Measurements from ENCODE around the gene WDR64. TPM values are rescaled to one million over a fixed set of nuclear protein-coding genes. Genes with fewer than 3 reads are reported as not detected.

The WDR64 gene
- total RNA-seq, 1 donor from 2014 or later, result not detected

- DNase-seq (ENCODE audit: low read depth), result no peak
- Histone ChIP-seq H3K36me3 (ENCODE audit: control insufficient read depth, insufficient read depth, low read length) (no peaks in the 10 kb centered on the region), H3K4me3 (ENCODE audit: low read depth, low read length) (no peak overlapping the region), H3K27me3 (ENCODE audit: control insufficient read depth, insufficient read depth, low read length) (no peaks in the 10 kb centered on the region)
- no peak for TF ChIP-seq CTCF (IDR thresholded peaks at IDR 0.05; ENCODE audit: insufficient read depth, low read length, poor library complexity, severe bottlenecking)
These were observed 65.0 kb downstream of the WDR64 start for GRCh38 chr1:241716915-241717656.

GRCh38 chr1:241717975-241718374 is 65.9 kb downstream of the WDR64 start:
- no peak for DNase-seq (ENCODE audit: low read depth)
- TF ChIP-seq CTCF (IDR thresholded peaks at IDR 0.05; ENCODE audit: insufficient read depth, low read length, poor library complexity, severe bottlenecking), result no peak
- no peak overlapping the region for H3K4me3 ChIP-seq (ENCODE audit: low read depth, low read length)
- no peaks in the 10 kb centered on the region for H3K27me3 ChIP-seq (ENCODE audit: control insufficient read depth, insufficient read depth, low read length)
- H3K36me3 ChIP-seq (ENCODE audit: control insufficient read depth, insufficient read depth, low read length), result no peaks in the 10 kb centered on the region

GRCh38 chr1:241721011-241721410 is 68.9 kb downstream of the WDR64 start:
- TF ChIP-seq CTCF (IDR thresholded peaks at IDR 0.05; ENCODE audit: insufficient read depth, low read length, poor library complexity, severe bottlenecking), result no peak
- no peak for DNase-seq (ENCODE audit: low read depth)
- H3K4me3 ChIP-seq (ENCODE audit: low read depth, low read length), result no peak overlapping the region
- no peaks in the 10 kb centered on the region for H3K27me3 ChIP-seq (ENCODE audit: control insufficient read depth, insufficient read depth, low read length)
- H3K36me3 ChIP-seq (ENCODE audit: control insufficient read depth, insufficient read depth, low read length), result no peaks in the 10 kb centered on the region

GRCh38 chr1:241722947-241723346 is 70.9 kb downstream of the WDR64 start:
- no peak for DNase-seq (ENCODE audit: low read depth)
- Histone ChIP-seq H3K4me3 (ENCODE audit: low read depth, low read length) (no peak overlapping the region), H3K36me3 (ENCODE audit: control insufficient read depth, insufficient read depth, low read length) (no peaks in the 10 kb centered on the region), H3K27me3 (ENCODE audit: control insufficient read depth, insufficient read depth, low read length) (no peaks in the 10 kb centered on the region)
- TF ChIP-seq CTCF (IDR thresholded peaks at IDR 0.05; ENCODE audit: insufficient read depth, low read length, poor library complexity, severe bottlenecking), result no peak

- DNase-seq (ENCODE audit: low read depth), result no peak
- Histone ChIP-seq H3K4me3 (ENCODE audit: low read depth, low read length) (no peak overlapping the region), H3K36me3 (ENCODE audit: control insufficient read depth, insufficient read depth, low read length) (no peaks in the 10 kb centered on the region), H3K27me3 (ENCODE audit: control insufficient read depth, insufficient read depth, low read length) (no peaks in the 10 kb centered on the region)
- TF ChIP-seq CTCF (IDR thresholded peaks at IDR 0.05; ENCODE audit: insufficient read depth, low read length, poor library complexity, severe bottlenecking), result no peak
These were observed 72.8 kb downstream of the WDR64 start for GRCh38 chr1:241724741-241725356.
